Mesendoderm (in vitro differentiated cells): Measurements from ENCODE around the gene TPP1.

Experiments
- DNase-seq: peaks from one replicate; pipeline ENCODE4 v3.0.0; 2013
- H2AK5ac ChIP-seq: 2 replicates; pipeline ENCODE4 v1.6.1; 2013; ENCODE audit warnings: low read length, inconsistent platforms
- H2BK120ac ChIP-seq: 2 replicates; pipeline ENCODE4 v1.6.1; 2013; ENCODE audit warnings: low read depth, mild to moderate bottlenecking, low read length, moderate library complexity, mixed read lengths
- H2BK15ac ChIP-seq: replicated peaks from 2 replicates; pipeline ENCODE4 v1.6.1; 2013; ENCODE audit warnings: low read depth, mild to moderate bottlenecking, moderate library complexity
- H2BK5ac ChIP-seq: 2 replicates; pipeline ENCODE4 v1.6.1; 2013; ENCODE audit warnings: low read length, inconsistent platforms
- H3K18ac ChIP-seq: 2 replicates; pipeline ENCODE4 v1.6.1; 2013; ENCODE audit warnings: mild to moderate bottlenecking, low read length, mixed read lengths
- H3K23ac ChIP-seq: one replicate; pipeline ENCODE4 v1.6.1; 2013; ENCODE audit warnings: low read length
- H3K27ac ChIP-seq: 2 replicates; pipeline ENCODE4 v1.5.1; 2013; ENCODE audit warnings: low read depth, mild to moderate bottlenecking, inconsistent platforms, low read length, moderate library complexity
- H3K27me3 ChIP-seq: 2 replicates; pipeline ENCODE4 v1.6.1; 2013; ENCODE audit warnings: low read length, control low read depth, mild to moderate bottlenecking, inconsistent platforms; ENCODE audit not compliant: insufficient read depth, poor library complexity
- H3K36me3 ChIP-seq: 2 replicates; pipeline ENCODE4 v1.6.1; 2013; ENCODE audit warnings: low read length, inconsistent platforms; ENCODE audit not compliant: control insufficient read depth, insufficient read depth
- H3K4ac ChIP-seq: one replicate; pipeline ENCODE4 v1.6.1; 2013; ENCODE audit warnings: low read depth, mild to moderate bottlenecking, low read length, moderate library complexity
- H3K4me1 ChIP-seq: 2 replicates; pipeline ENCODE4 v1.6.1; 2013; ENCODE audit warnings: low read depth, low read length, inconsistent platforms; ENCODE audit not compliant: control insufficient read depth
- H3K4me2 ChIP-seq: 2 replicates; pipeline ENCODE4 v1.6.1; 2013; ENCODE audit warnings: low read length
- H3K4me3 ChIP-seq: 2 replicates; pipeline ENCODE4 v1.5.1; 2013; ENCODE audit warnings: mild to moderate bottlenecking, low read length
- H3K56ac ChIP-seq: one replicate; pipeline ENCODE4 v1.6.1; 2013; ENCODE audit warnings: low read length
- H3K79me1 ChIP-seq: 2 replicates; pipeline ENCODE4 v1.6.1; 2013; ENCODE audit warnings: low read length, inconsistent platforms
- H3K79me2 ChIP-seq: 2 replicates; pipeline ENCODE4 v1.6.1; 2013; ENCODE audit warnings: mild to moderate bottlenecking, low read length; ENCODE audit not compliant: control insufficient read depth, insufficient read depth
- H3K9ac ChIP-seq: 2 replicates; pipeline ENCODE4 v1.6.1; 2013; ENCODE audit warnings: low read length, inconsistent platforms
- H4K5ac ChIP-seq: one replicate; pipeline ENCODE4 v1.6.1; 2013; ENCODE audit warnings: low read length
- H4K8ac ChIP-seq: one replicate; pipeline ENCODE4 v1.6.1; 2013; ENCODE audit warnings: low read depth, mild to moderate bottlenecking, control low read depth, low read length, moderate library complexity
- whole genome bisulfite sequencing: extraction: QIAGEN DNeasy Blood & Tissue Kit; methylation state at CpG from one replicate; pipeline ENCODE4 v1.1.7; 2013; ENCODE audit warnings: low lambda C conversion rate, missing lambda C conversion rate; ENCODE audit not compliant: insufficient coverage; ENCODE audit errors: extremely low coverage; 5-methylcytosine and 5-hydroxymethylcytosine counted together

Gene TPP1

DNA sequence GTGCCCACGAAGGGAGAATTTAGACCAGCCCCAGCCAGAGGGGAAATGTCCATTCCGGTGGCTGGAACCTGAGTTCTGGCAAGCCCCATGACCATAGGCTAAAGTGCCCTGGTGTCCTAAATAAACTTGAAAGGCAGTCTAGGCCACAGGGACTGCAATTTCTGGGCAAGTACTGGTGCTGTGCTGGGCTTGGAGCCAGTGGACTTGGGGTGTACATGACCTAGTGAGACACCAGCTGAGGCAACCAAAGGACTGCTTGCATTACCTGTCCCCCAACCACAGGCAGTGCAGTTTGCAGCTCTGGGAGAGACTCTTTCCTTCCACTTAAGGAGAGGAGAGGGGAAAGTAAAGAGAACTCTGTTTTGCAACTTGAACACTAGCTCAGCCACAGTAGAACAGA is 39.5 kb downstream of the TPP1 start:
- H3K79me1 ChIP-seq, result no peaks in the 10 kb centered on the region
- H2AK5ac ChIP-seq, result no peak overlapping the region
- no peaks in the 10 kb centered on the region for H3K36me3 ChIP-seq
- no peak overlapping the region for H3K4ac ChIP-seq
- H3K4me3 ChIP-seq, result no peak overlapping the region
- H3K23ac ChIP-seq, result no peak overlapping the region
- no peak overlapping the region for H4K5ac ChIP-seq
- H3K18ac ChIP-seq, result no peak overlapping the region
- no CpG with 5 or more reads among the region's 2 CpGs for WGBS
- H3K79me2 ChIP-seq, result no peaks in the 10 kb centered on the region
- H3K9ac ChIP-seq, result no peak overlapping the region
- no peaks in the 10 kb centered on the region for H3K4me1 ChIP-seq
- H2BK5ac ChIP-seq, result no peak overlapping the region
- no peaks in the 10 kb centered on the region for H3K27me3 ChIP-seq
- no peak overlapping the region for H2BK120ac ChIP-seq
- no peak overlapping the region for H2BK15ac ChIP-seq
- no peak overlapping the region for H3K4me2 ChIP-seq
- no peak for DNase-seq
- H4K8ac ChIP-seq, result no peak overlapping the region
- no peak overlapping the region for H3K56ac ChIP-seq
- no peak overlapping the region for H3K27ac ChIP-seq

DNA sequence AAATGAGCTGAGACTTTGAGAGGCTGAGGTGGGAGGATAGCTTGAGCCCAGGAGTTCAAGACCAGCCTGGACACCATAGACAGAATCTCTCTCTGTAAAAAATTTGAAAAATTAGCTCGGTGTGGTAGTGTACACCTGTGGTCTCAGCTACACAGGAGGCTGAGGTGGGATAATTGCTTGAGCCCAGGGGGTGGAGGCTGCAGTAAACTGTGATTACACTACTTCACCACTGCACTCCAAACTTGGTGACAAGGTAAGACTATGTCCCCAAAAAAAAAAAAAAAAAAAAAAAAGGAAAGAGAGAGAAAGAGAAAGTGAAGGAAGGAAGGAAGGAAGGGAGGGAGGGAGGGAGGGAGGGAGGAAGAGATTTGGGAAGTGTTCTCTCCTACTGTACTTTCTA is 41.1 kb downstream of the TPP1 start:
- Histone ChIP-seq H3K18ac (no peak overlapping the region), H3K27me3 (no peaks in the 10 kb centered on the region), H4K5ac (no peak overlapping the region), H3K4ac (no peak overlapping the region), H3K79me2 (no peaks in the 10 kb centered on the region), H3K56ac (no peak overlapping the region), H3K9ac (no peak overlapping the region), H2BK15ac (no peak overlapping the region), H3K36me3 (no peaks in the 10 kb centered on the region), H3K23ac (no peak overlapping the region), H2AK5ac (no peak overlapping the region), H3K4me1 (no peaks in the 10 kb centered on the region), H4K8ac (no peak overlapping the region), H2BK5ac (no peak overlapping the region), H3K4me3 (no peak overlapping the region), H3K4me2 (no peak overlapping the region), H2BK120ac (no peak overlapping the region), H3K27ac (no peak overlapping the region), H3K79me1 (no peaks in the 10 kb centered on the region)
- WGBS, result no CpG with 5 or more reads among the region's 1 CpG
- DNase-seq, result no peak

DNA sequence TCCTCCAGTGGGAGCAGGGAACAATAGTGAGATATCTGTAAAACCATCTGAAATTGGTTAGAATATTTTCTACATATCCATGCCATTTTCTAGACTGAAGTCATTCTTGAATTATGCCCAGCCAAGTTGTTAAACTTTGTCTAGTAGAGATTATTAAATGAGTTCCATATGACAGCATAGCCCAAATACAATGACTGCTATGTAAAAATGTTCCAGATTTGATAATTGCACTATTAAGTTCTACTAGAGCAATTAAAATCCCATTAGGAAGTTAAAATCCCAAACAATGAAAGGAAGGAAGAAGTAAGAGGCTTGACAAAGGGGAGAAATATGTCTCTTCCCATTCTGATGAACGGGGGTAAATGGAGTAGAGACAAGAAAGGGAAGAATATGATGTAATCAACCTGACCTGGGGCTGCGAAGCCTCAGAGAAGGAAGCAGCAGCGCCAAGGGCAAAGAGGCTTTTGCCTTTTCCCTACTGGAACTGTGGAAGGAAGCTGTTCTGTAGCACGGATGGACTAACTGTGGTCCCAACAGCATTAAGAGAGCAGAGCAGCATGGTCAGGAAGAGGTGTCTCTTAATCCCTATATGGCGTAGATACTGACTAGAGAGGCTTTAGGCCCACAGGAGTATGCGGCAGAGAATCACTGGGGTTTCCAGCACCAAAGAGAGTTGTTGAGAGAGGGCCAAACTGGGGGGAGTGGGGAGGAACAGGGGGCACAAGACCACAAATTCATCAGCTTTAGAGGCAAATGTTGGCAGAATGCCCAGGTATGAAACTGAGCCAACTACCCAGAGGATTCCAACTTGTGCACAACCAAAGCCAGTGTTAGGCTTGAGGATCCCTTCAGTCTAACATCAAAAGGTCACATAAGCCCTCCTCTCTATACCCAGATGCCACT is 42.5 kb downstream of the TPP1 start:
- H3K4me1 ChIP-seq, result no peaks in the 10 kb centered on the region
- H3K79me1 ChIP-seq, result no peaks in the 10 kb centered on the region
- H2BK15ac ChIP-seq, result no peak overlapping the region
- no CpG with 5 or more reads among the region's 6 CpGs for WGBS
- no peak for DNase-seq
- no peak overlapping the region for H3K23ac ChIP-seq
- H4K5ac ChIP-seq, result no peak overlapping the region
- H2AK5ac ChIP-seq, result no peak overlapping the region
- no peaks in the 10 kb centered on the region for H3K36me3 ChIP-seq
- no peak overlapping the region for H3K4ac ChIP-seq
- no peak overlapping the region for H2BK120ac ChIP-seq
- no peaks in the 10 kb centered on the region for H3K27me3 ChIP-seq
- no peaks in the 10 kb centered on the region for H3K79me2 ChIP-seq
- H3K56ac ChIP-seq, result no peak overlapping the region
- H3K27ac ChIP-seq, result no peak overlapping the region
- no peak overlapping the region for H4K8ac ChIP-seq
- H3K18ac ChIP-seq, result no peak overlapping the region
- H3K4me3 ChIP-seq, result no peak overlapping the region
- H3K4me2 ChIP-seq, result no peak overlapping the region
- H2BK5ac ChIP-seq, result no peak overlapping the region
- no peak overlapping the region for H3K9ac ChIP-seq

DNA sequence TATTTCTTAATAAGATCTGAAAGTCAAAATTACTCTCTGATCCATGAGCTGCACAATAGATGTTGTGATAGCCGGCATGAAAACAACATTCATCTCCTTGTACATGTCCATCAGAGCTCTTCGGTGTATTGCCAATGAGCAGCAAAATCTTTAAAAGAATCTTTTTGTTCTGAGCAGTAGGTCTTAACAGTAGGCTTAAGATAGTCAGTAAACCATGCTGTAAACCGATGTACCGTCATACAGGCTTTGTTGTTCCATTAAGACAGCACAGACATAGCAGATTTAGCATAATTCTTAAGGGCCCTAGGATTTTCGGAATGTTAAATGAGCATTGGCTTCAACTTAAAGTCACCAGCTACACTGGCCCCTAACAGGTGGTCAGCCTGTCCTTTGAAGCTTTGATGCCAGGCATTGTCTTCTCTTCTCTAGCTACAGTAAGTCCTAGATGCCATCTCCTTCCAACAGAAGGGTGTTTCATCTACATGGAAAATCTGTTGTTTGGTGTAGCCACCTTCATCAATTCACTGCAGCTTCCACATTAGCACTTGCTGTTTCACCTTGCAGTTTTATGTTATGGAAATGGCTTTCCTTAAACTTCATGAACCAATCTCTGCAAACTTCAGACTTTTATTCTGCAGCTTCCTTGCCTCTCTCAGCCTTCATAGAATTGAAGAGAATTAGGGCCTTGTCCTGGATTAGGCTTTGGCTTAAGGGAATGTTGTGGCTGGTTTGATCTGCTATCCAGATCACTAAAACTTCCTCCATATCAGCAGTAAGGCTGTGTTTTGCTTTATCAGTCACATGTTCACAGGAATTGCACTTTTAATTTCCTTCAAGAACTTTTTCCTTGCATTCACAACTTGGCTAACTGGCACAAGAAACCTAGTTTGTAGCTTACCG is 44.2 kb downstream of the TPP1 start:
- Histone ChIP-seq H3K4me3 (no peak overlapping the region), H2BK120ac (no peak overlapping the region), H3K79me1 (no peaks in the 10 kb centered on the region), H3K18ac (no peak overlapping the region), H3K4ac (no peak overlapping the region), H3K23ac (no peak overlapping the region), H2BK15ac (no peak overlapping the region), H4K8ac (no peak overlapping the region), H2AK5ac (no peak overlapping the region), H2BK5ac (no peak overlapping the region), H3K4me1 (no peaks in the 10 kb centered on the region), H3K79me2 (no peaks in the 10 kb centered on the region), H3K4me2 (no peak overlapping the region), H3K27me3 (no peaks in the 10 kb centered on the region), H4K5ac (no peak overlapping the region), H3K9ac (no peak overlapping the region), H3K56ac (no peak overlapping the region), H3K27ac (no peak overlapping the region), H3K36me3 (no peaks in the 10 kb centered on the region)
- no peak for DNase-seq
- no CpG with 5 or more reads among the region's 6 CpGs for WGBS

DNA sequence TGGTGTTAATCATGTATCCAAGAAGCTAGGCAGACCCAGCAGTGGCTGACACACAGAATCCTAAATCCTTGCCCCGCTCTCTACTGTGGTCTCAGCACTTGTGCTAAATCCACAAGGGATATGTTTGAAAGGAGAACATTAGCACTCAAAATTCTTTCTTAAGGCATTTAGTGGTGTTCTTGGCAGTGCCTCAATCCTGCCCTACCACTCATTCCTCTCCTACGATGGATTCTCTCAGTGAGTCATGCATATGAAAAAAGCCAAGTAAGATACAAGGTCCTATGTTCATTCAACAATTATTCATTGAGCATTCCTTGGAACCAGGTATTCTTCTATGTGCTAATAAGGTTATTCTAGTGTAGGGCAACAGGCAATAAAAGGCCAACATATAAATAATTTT is 47.0 kb downstream of the TPP1 start:
- no peaks in the 10 kb centered on the region for H3K79me1 ChIP-seq
- no peak overlapping the region for H3K9ac ChIP-seq
- no peaks in the 10 kb centered on the region for H3K27me3 ChIP-seq
- H4K5ac ChIP-seq, result no peak overlapping the region
- no peak overlapping the region for H2BK15ac ChIP-seq
- no peak for DNase-seq
- H3K4me2 ChIP-seq, result no peak overlapping the region
- peaks cover 3% of the 10 kb centered on the region for H3K4me1 ChIP-seq
- H2BK120ac ChIP-seq, result no peak overlapping the region
- no peak overlapping the region for H2AK5ac ChIP-seq
- H3K56ac ChIP-seq, result no peak overlapping the region
- no peak overlapping the region for H2BK5ac ChIP-seq
- H3K4ac ChIP-seq, result no peak overlapping the region
- no peak overlapping the region for H4K8ac ChIP-seq
- no peak overlapping the region for H3K18ac ChIP-seq
- H3K79me2 ChIP-seq, result no peaks in the 10 kb centered on the region
- WGBS, result no CpG with 5 or more reads among the region's 2 CpGs
- no peaks in the 10 kb centered on the region for H3K36me3 ChIP-seq
- no peak overlapping the region for H3K27ac ChIP-seq
- H3K23ac ChIP-seq, result no peak overlapping the region
- H3K4me3 ChIP-seq, result no peak overlapping the region
